ENCODE results near the gene STEAP4. TPM values are rescaled to one million over a fixed set of nuclear protein-coding genes. Genes with fewer than 3 reads are reported as not detected.

Gene STEAP4
- not detected in 2 replicates for total RNA-seq (2021)
- long read RNA-seq: 0 reads

DNA sequence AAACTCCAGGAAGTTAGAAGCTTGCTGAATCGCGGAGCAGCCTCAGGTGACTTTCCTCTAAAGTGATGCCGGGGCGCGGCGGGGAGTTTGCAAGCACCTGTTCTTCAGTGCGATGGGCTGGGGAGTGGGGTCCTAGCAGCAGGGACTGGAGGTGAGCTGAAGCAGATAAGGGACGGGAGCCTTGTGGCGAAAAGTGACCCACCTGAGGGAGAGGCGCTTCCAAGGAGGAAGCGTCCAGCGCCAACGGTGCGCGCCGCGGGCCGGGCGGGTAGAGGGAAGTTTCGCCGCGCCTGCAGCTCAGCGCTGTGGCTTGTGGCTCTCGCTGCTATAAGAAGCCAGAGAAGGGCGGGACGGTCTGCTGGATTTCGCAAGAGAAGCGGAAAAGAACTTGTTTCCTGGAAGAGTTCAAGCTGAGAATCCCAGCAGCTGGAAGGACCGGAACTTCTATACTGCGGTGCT is at the start of gene STEAP4:
Gene STEAP4, minus strand, starts transcription at position 305 of the 459 bp plus-strand sequence. CDS start 22,625 bp downstream, outside the sequence.
- H2BK20ac ChIP-seq (ENCODE audit: low read depth, low read length, poor library complexity, severe bottlenecking): no peak within 1 kb of the TSS
- no peak within 1 kb of the TSS for H3T11ph ChIP-seq (ENCODE audit: low read length)
- H3K27me3 ChIP-seq (ENCODE audit: insufficient read depth, low read length): no peaks in the 10 kb centered on the region; the same call in 1 of the 2 replicates
- no peak within 1 kb of the TSS for H2AK5ac ChIP-seq (ENCODE audit: insufficient read length, low read length)
- 0 out of 2 replicates have a peak within 1 kb of the TSS, but pooled peaks have one; percentile 1 for H3K14ac ChIP-seq (ENCODE audit: insufficient read depth, low read length)
- peak within 1 kb of the TSS in 1 of 3 experiments; percentile 64; a peak in 2 of 7 replicates for H3K27ac Mint-ChIP-seq
- H3K9ac ChIP-seq (ENCODE audit: extremely low read depth, insufficient read length, low read length): no peak within 1 kb of the TSS
- no peaks in the 10 kb centered on the region for H3K36me3 Mint-ChIP-seq (ENCODE audit: insufficient read depth in 1 of 3, low read depth in 3 of 3)
- peak within 1 kb of the TSS; percentile 63 for H3K4me2 ChIP-seq (ENCODE audit: insufficient read depth, insufficient read length, low read length)
- no peaks in the 10 kb centered on the region for H3K79me1 ChIP-seq (ENCODE audit: insufficient read depth, low read depth, low read length, poor library complexity, severe bottlenecking)
- H4K5ac ChIP-seq (ENCODE audit: insufficient read length, low read depth, low read length): no peak within 1 kb of the TSS
- no CpG with 5 or more reads among the region's 30 CpGs for WGBS (ENCODE audit: extremely low coverage, insufficient read length, low lambda C conversion rate)
- H3K23me2 ChIP-seq (ENCODE audit: insufficient read length, low read depth, low read length, poor library complexity, severe bottlenecking): no peaks in the 10 kb centered on the region
- no peak within 1 kb of the TSS for H2BK15ac ChIP-seq (ENCODE audit: low read depth, low read length)
- no peak within 1 kb of the TSS for H4K91ac ChIP-seq (ENCODE audit: insufficient read length, low read depth, low read length)
- peak; percentile 72 for DNase-seq
- H3K27me3 Mint-ChIP-seq (ENCODE audit: low read depth): peaks cover 25% of the 10 kb centered on the region
- H2BK5ac ChIP-seq (ENCODE audit: insufficient read length, low read length): no peak within 1 kb of the TSS
- TF ChIP-seq, protein P1, sequence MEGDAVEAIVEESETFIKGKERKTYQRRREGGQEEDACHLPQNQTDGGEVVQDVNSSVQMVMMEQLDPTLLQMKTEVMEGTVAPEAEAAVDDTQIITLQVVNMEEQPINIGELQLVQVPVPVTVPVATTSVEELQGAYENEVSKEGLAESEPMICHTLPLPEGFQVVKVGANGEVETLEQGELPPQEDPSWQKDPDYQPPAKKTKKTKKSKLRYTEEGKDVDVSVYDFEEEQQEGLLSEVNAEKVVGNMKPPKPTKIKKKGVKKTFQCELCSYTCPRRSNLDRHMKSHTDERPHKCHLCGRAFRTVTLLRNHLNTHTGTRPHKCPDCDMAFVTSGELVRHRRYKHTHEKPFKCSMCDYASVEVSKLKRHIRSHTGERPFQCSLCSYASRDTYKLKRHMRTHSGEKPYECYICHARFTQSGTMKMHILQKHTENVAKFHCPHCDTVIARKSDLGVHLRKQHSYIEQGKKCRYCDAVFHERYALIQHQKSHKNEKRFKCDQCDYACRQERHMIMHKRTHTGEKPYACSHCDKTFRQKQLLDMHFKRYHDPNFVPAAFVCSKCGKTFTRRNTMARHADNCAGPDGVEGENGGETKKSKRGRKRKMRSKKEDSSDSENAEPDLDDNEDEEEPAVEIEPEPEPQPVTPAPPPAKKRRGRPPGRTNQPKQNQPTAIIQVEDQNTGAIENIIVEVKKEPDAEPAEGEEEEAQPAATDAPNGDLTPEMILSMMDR (conservative IDR thresholded peaks at IDR 0.05): no peak
- no peak within 1 kb of the TSS for H3K4ac ChIP-seq (ENCODE audit: low read depth, low read length)
- H3K27ac ChIP-seq (ENCODE audit: insufficient read length, low read depth, low read length): no peak within 1 kb of the TSS
- H2AFZ ChIP-seq (ENCODE audit: low read length): peak within 1 kb of the TSS; percentile 24
- H3K4me1 Mint-ChIP-seq: peaks cover 6 to 9% of the 10 kb centered on the region in 2 experiments; a peak in 2 of 4 replicates
- H3K56ac ChIP-seq (ENCODE audit: insufficient read length, low read depth, low read length): no peak within 1 kb of the TSS
- no peak within 1 kb of the TSS for H3K18ac ChIP-seq (ENCODE audit: insufficient read length, low read depth, low read length)
- no peak within 1 kb of the TSS for H3K23ac ChIP-seq (ENCODE audit: insufficient read length, low read depth, low read length)
- no peak within 1 kb of the TSS for H2BK12ac ChIP-seq (ENCODE audit: insufficient read length, low read depth, low read length)
- peak within 1 kb of the TSS; percentile 78 to 83 for H3K4me3 Mint-ChIP-seq
- H3K9me3 ChIP-seq (ENCODE audit: control insufficient read depth, low read depth, low read length): no peaks in the 10 kb centered on the region
- no peaks in the 10 kb centered on the region for H3K79me2 ChIP-seq (ENCODE audit: insufficient read depth, low read length)
- H2BK120ac ChIP-seq (ENCODE audit: low read depth, low read length, poor library complexity, severe bottlenecking): no peak within 1 kb of the TSS
- H4K20me1 ChIP-seq (ENCODE audit: control insufficient read depth, insufficient read depth, insufficient read length): no peaks in the 10 kb centered on the region
- no peaks in the 10 kb centered on the region for H3K9me3 Mint-ChIP-seq
- no peaks in the 10 kb centered on the region for H3K4me1 ChIP-seq (ENCODE audit: insufficient read depth, low read length)
- no peak within 1 kb of the TSS for H4K8ac ChIP-seq (replicated peaks; ENCODE audit: insufficient read length, low read depth, low read length)
